GM21447 (cell line): Measurements from ENCODE around the gene AAMP.

Source experiments
- ATAC-seq: cut with Tn5 transposase; IDR thresholded peaks from one replicate; pipeline ENCODE4 v1.9.1; 2021; ENCODE audit not compliant: unreplicated experiment

The AAMP gene

GRCh38 chr2:218294430-218295022 lies 24.6 kb upstream of the AAMP start:
- ATAC-seq = no peak

- ATAC-seq = no peak
Observed at GRCh38 chr2:218293715-218294429, 23.9 kb upstream of the AAMP start.

GRCh38 chr2:218292048-218293014 lies 22.4 kb upstream of the AAMP start, which contains the start of gene TMBIM1:
TMBIM1 (minus strand) TSS chr2:218292503; CDS start chr2:218282141, 10,362 bp downstream.
- ATAC-seq = peak; percentile 49

- no peak for ATAC-seq
Observed at GRCh38 chr2:218291318-218292047, 21.5 kb upstream of the AAMP start.

GRCh38 chr2:218290316-218291261 lies 20.7 kb upstream of the AAMP start:
- ATAC-seq = peak; percentile 51

GRCh38 chr2:218289639-218290315 lies 19.8 kb upstream of the AAMP start:
- ATAC-seq = no peak

GRCh38 chr2:218286570-218287459 lies 16.9 kb upstream of the AAMP start:
- ATAC-seq = peak; percentile 72

- ATAC-seq = no peak
Observed at GRCh38 chr2:218285604-218286003, 15.7 kb upstream of the AAMP start.

GRCh38 chr2:218284106-218284811 lies 14.3 kb upstream of the AAMP start:
- no peak for ATAC-seq

GRCh38 chr2:218282173-218282991 lies 12.4 kb upstream of the AAMP start:
- no peak for ATAC-seq

- no peak for ATAC-seq
Observed at GRCh38 chr2:218281449-218281848, 11.5 kb upstream of the AAMP start.

- no peak for ATAC-seq
Observed at GRCh38 chr2:218280260-218280870, 10.4 kb upstream of the AAMP start.

GRCh38 chr2:218278531-218279360 lies 8.8 kb upstream of the AAMP start:
- no peak for ATAC-seq

- ATAC-seq = no peak
Observed at GRCh38 chr2:218277921-218278320, 8.0 kb upstream of the AAMP start.

GRCh38 chr2:218276986-218277755 lies 7.2 kb upstream of the AAMP start:
- ATAC-seq = no peak
